HEK293T (cell line): Measurements from ENCODE around the gene CUL2.

Experiments used
- CTCF ChIA-PET: fragments of 350-600 bp; formaldehyde crosslinking; extraction: SDS; loops from one replicate; lab custom pipeline; 2021; ENCODE audit warnings: antibody characterized with exemption, inconsistent platforms; lab: Yijun Ruan, JAX
- POLR2A ChIA-PET: fragments of 350-600 bp; formaldehyde crosslinking; extraction: SDS; loops from one replicate; lab custom pipeline; 2020; ENCODE audit warnings: antibody characterized with exemption, inconsistent platforms; lab: Yijun Ruan, JAX
- DNase-seq: peaks from one replicate; pipeline ENCODE4 v3.0.0; 2012; ENCODE audit warnings: mixed read lengths; ENCODE audit errors: extremely low spot score
- ARNT ChIP-seq: fragments of 450-650 bp; IDR thresholded peaks from 2 replicates; pipeline ENCODE4 v1.6.1; 2017; ENCODE audit warnings: mild to moderate bottlenecking
- BHLHE40 ChIP-seq: fragments of 450-650 bp; IDR thresholded peaks from 2 replicates; pipeline ENCODE4 v1.6.1; 2016; ENCODE audit warnings: mild to moderate bottlenecking, moderate library complexity, borderline replicate concordance
- CTBP1 ChIP-seq: fragments of 450-650 bp; IDR thresholded peaks from 2 replicates; pipeline ENCODE4 v1.6.1; 2016; ENCODE audit warnings: borderline replicate concordance
- ELF4 ChIP-seq: fragments of 450-650 bp; IDR thresholded peaks from 2 replicates; pipeline ENCODE4 v1.6.1; 2017; ENCODE audit warnings: antibody characterized with exemption
- FOXA1 ChIP-seq: fragments of 450-650 bp; IDR thresholded peaks from 2 replicates; pipeline ENCODE4 v1.6.1; 2016; ENCODE audit warnings: mild to moderate bottlenecking
- FOXK2 ChIP-seq: fragments of 450-650 bp; IDR thresholded peaks from 2 replicates; pipeline ENCODE4 v1.6.1; 2016; ENCODE audit warnings: mild to moderate bottlenecking
- FOXM1 ChIP-seq: fragments of 450-650 bp; IDR thresholded peaks from 2 replicates; pipeline ENCODE4 v1.6.1; 2017; ENCODE audit warnings: mild to moderate bottlenecking, borderline replicate concordance
- HDGF ChIP-seq: fragments of 450-650 bp; IDR thresholded peaks from 2 replicates; pipeline ENCODE4 v1.6.1; 2017; ENCODE audit warnings: antibody characterized with exemption, borderline replicate concordance
- L3MBTL2 ChIP-seq: fragments of 450-650 bp; conservative IDR thresholded peaks from 2 replicates; pipeline ENCODE4 v1.6.1; 2016; ENCODE audit warnings: mild to moderate bottlenecking
- LEF1 ChIP-seq: fragments of 450-650 bp; IDR thresholded peaks from 2 replicates; pipeline ENCODE4 v1.6.1; 2017; ENCODE audit warnings: mild to moderate bottlenecking, borderline replicate concordance
- NFRKB ChIP-seq: fragments of 450-650 bp; IDR thresholded peaks from 2 replicates; pipeline ENCODE4 v1.6.1; 2016; ENCODE audit warnings: mild to moderate bottlenecking, moderate library complexity
- SP1 ChIP-seq: fragments of 450-650 bp; IDR thresholded peaks from 2 replicates; pipeline ENCODE4 v1.6.1; 2017
- SUZ12 ChIP-seq: fragments of 450-650 bp; IDR thresholded peaks from 2 replicates; pipeline ENCODE4 v1.6.1; 2016; ENCODE audit warnings: mild to moderate bottlenecking
- TARDBP ChIP-seq: fragments of 450-650 bp; IDR thresholded peaks from 2 replicates; pipeline ENCODE4 v1.6.1; 2016
- ZNF384 ChIP-seq: fragments of 450-650 bp; IDR thresholded peaks from 2 replicates; pipeline ENCODE4 v1.6.1; 2016
- TF ChIP-seq, protein P1 (sequence below): fragments of 450-650 bp; IDR thresholded peaks from 2 replicates; pipeline ENCODE4 v1.6.1; 2016

Gene CUL2

DNA sequence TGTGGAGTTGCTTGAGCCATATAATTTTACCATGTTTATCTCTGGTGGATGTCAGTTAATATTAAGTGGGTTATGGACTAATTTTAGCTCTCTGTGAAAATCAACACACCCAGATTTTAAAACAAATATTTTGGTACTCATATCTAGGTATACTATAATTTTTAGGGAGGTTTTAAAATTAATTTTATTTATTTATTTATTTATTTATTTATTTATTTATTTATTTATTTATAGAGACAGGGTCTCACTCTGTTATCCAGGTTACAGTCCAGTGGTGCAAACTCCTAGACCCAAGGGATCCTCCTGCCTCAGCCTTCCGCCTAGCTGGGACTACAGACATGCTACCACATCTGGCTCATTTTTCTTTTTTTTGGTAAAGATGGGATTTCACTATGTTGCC is 29.2 kb upstream of the CUL2 start:
- CTCF ChIA-PET = interaction anchor here (0.8 to 4.1 kb wide), 9 partner anchors 77 to 494 kb away, joined by 3 to 22 read pairs (median 5); no protein-coding TSS in a partner anchor
- POLR2A ChIA-PET = no interaction called here
- DNase-seq = no peak
- no peak for TF ChIP-seq SP1
- no peak for TF ChIP-seq FOXM1
- TF ChIP-seq TARDBP = no peak
- TF ChIP-seq LEF1 = no peak
- TF ChIP-seq ZNF384 = no peak
- no peak for TF ChIP-seq FOXA1
- TF ChIP-seq FOXK2 = no peak
- TF ChIP-seq BHLHE40 = no peak
- no peak for TF ChIP-seq L3MBTL2
- TF ChIP-seq ARNT = no peak
- TF ChIP-seq, protein P1, sequence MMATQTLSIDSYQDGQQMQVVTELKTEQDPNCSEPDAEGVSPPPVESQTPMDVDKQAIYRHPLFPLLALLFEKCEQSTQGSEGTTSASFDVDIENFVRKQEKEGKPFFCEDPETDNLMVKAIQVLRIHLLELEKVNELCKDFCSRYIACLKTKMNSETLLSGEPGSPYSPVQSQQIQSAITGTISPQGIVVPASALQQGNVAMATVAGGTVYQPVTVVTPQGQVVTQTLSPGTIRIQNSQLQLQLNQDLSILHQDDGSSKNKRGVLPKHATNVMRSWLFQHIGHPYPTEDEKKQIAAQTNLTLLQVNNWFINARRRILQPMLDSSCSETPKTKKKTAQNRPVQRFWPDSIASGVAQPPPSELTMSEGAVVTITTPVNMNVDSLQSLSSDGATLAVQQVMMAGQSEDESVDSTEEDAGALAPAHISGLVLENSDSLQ = no peak

DNA sequence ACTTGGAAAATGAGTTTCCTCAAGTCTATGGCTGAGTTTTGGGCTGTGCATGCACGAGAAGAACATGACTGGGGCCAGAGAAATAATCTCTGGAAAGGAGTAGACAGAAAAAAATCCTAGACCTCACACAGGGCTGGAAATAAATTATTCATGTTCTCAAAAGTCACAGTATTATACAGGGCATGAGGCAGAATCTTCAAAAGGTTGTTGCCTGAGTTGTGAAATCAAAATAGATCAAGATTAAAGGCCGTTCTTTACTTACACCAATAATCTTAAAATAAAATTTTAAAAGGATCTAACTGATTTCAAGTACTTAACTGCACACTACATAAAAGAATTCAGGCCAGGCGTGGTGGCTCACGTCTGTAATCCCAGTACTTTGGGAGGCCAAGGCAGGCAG is 22.4 kb upstream of the CUL2 start:
- TF ChIP-seq ZNF384 (no peak), HDGF (no peak), FOXK2 (no peak), SUZ12 (no peak)
- DNase-seq = no peak
- ChIA-PET POLR2A (no interaction called here), CTCF (interaction anchor here (0.6 kb wide), 1 partner anchor 329 kb away, joined by 3 read pairs; no protein-coding TSS in a partner anchor)

DNA sequence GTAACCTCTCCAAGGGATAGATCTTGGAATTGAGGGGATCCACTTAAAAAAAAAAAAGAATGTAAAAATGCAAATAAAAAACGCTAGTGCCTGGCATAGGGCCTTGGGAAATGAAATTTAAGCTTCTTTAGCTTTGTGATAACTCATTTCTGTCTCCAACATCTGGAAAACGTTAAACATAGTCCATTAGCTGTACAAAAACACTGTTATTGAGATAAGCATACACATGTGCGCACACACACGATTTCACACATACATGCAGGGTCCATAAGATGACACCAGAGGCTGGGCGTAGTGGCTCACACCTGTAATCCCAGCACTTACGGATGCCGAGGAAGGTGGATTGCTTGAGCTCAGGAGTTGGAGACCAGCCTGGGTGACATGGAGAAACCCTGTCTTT is 13.7 kb upstream of the CUL2 start:
- DNase-seq = no peak
- ChIA-PET CTCF (no interaction called here), POLR2A (no interaction called here)
- no peak for TF ChIP-seq HDGF
- TF ChIP-seq SP1 = no peak
- no peak for TF ChIP-seq ELF4
- no peak for TF ChIP-seq ARNT
- TF ChIP-seq, protein P1 = no peak
- no peak for TF ChIP-seq SUZ12
- no peak for TF ChIP-seq L3MBTL2
- TF ChIP-seq TARDBP = no peak
- TF ChIP-seq CTBP1 = no peak

DNA sequence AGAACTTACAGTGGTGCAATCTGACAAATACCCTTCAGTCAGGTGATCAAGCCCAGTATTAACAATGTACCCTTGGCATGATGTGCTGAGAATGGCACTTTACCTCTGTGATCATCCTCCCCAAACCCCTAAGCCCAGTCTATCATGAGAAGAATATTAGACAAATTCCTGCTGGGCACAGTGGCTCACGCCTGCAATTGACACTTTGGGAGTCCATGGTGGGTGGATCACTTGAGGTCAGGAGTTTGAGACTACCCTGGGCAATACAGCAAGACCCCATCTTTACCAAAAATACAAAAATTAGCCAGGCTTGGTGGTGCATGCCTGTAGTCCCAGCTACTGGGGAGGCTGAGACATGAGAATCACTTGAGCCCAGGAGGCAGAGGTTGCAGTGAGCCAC is 7.4 kb upstream of the CUL2 start:
- DNase-seq = no peak
- POLR2A ChIA-PET = no interaction called here
- CTCF ChIA-PET = no interaction called here
- TF ChIP-seq ARNT (no peak), CTBP1 (no peak), FOXM1 (no peak), ZNF384 (no peak), FOXK2 (no peak), ELF4 (no peak), TARDBP (no peak), BHLHE40 (no peak)
- TF ChIP-seq, protein P1 = no peak

DNA sequence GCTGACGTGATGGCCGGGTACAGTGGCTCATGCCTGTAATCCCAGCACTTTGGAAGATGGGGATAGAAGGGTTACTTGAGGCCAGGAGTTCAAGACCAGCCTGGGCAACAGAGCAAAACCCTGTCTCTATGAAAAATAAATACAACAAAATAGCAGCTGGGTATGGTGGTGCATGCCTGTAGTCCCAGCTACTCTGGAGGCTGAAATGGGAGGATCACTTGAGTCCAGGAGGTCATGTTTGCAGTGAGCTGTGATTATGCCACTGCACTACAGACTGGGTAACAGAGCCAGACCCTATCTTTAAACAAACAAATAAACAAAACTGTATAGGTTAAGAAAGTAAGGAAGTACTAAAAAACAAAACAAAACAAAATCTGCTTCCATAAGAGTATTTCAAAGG is 6.2 kb upstream of the CUL2 start:
- no peak for DNase-seq
- TF ChIP-seq, protein P1 = no peak
- TF ChIP-seq ZNF384 (no peak), ARNT (no peak), LEF1 (no peak)
- ChIA-PET CTCF (no interaction called here), POLR2A (no interaction called here)

DNA sequence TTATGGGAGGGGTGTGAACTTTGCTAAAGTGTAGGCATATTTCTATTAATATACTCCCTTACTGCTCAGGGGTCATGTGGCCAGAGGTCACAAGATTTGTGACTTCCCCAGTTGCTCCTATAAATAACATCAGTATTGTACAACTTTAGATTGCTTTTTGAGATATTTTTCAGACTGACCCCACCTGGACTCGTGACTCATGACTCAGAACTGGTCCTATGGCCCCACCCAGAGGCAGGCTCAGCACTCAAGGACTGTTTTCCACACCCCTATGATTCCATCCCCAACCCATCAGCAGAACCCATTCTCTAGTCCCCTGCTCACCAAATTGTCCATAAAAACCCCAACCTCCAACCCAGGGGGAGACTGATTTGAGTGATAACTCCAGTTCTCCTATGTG is 2.7 kb upstream of the CUL2 start:
- no peak for DNase-seq
- TF ChIP-seq FOXM1 = no peak
- TF ChIP-seq CTBP1 = no peak
- ChIA-PET CTCF (no interaction called here), POLR2A (no interaction called here)

DNA sequence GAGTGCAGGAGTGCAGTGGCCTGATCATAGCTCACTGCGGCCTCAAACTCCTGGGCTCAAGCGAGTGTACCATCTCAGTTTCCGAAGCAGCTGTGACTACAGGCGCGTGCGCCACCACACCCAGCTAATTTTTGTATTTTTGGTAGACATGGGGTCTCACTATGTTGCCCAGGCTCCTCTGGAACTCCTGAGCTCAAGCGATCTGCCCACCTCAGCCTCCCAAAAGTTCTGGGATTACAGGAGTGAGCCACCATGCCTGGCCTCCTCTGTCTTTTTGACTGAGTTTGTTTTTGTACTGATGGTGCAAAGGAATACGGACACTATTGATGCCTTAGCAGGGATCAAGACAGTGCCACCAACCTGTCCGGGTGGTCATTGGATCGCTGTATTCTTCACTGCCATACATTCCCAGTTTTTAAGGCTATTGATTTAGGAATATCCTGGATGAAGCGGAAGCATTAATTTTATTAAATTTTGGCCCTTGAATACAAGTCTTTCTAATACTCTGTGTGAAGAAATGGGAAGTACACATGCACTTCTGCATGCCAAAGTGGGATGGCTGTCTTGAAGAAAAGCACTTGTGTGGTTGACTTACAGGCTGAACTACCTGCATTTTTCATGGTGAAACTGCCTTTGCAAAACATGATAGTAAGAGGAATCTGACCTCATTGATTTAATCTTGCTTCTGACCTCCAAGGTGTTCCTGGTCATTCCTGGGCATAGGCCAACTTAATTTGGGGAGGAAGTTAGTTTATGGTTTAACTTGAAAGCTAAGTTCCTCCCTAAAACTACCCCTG is 2.1 kb upstream of the CUL2 start:
- POLR2A ChIA-PET = interaction anchor here (0.8 to 1.0 kb wide), 2 partner anchors 9 to 34 kb away, joined by 3 read pairs; partner anchors contain the start of gene CREM
- CTCF ChIA-PET = interaction anchor here (1.1 kb wide), 1 partner anchor 104 kb away, joined by 3 read pairs; no protein-coding TSS in a partner anchor
- DNase-seq = no peak
- TF ChIP-seq NFRKB (no peak), BHLHE40 (no peak), TARDBP (no peak), ARNT (no peak), SP1 (no peak), ELF4 (no peak), LEF1 (no peak), FOXA1 (no peak), CTBP1 (no peak), L3MBTL2 (no peak), HDGF (no peak), ZNF384 (no peak)
